IMR-90 (cell line): ENCODE results near the gene ANKH. TPM values are rescaled to one million over a fixed set of nuclear protein-coding genes. Genes with fewer than 3 reads are reported as not detected.

Source experiments
- ATAC-seq: fragments of 200-7000 bp; cut with Tn5 transposase; 2 replicates; pipeline ENCODE4 v1.9.1; 2020; ENCODE audit warnings: low read depth, mild to moderate bottlenecking, moderate library complexity
- BruUV-seq: library from RNA; stranded (reverse); fragments of 400-500 nt; replicated peaks from 2 replicates; lab custom pipeline; 2021; lab: Mats Ljungman, UMichigan
- CTCF ChIA-PET: fragments of 300-600 bp; formaldehyde crosslinking; extraction: SDS; loops from one replicate; lab custom pipeline; 2021; ENCODE audit warnings: antibody characterized with exemption; lab: Yijun Ruan, JAX
- POLR2A ChIA-PET: fragments of 300-600 bp; sonication (Branson Sonifier 250); formaldehyde crosslinking; loops from one replicate; lab custom pipeline; 2022; ENCODE audit warnings: antibody characterized with exemption; ENCODE audit not compliant: unreplicated experiment; lab: Charles Lee
- DNase-seq: peaks from one replicate; pipeline ENCODE4 v3.0.0; 2013
- H2AFZ ChIP-seq: replicated peaks from 2 replicates; pipeline ENCODE3; 2013; ENCODE audit warnings: low read length, mild to moderate bottlenecking; ENCODE audit not compliant: poor library complexity
- H2AK5ac ChIP-seq: 2 replicates; pipeline ENCODE4 v1.6.1; 2013; ENCODE audit warnings: low read depth, low read length, inconsistent platforms
- H2AK9ac ChIP-seq: replicated peaks from 2 replicates; pipeline ENCODE3; 2013; ENCODE audit warnings: mild to moderate bottlenecking, low read depth, low read length, moderate library complexity; ENCODE audit not compliant: poor library complexity
- H2BK120ac ChIP-seq: 2 replicates; pipeline ENCODE4 v1.6.1; 2013; ENCODE audit warnings: low read depth, low read length, inconsistent platforms
- H2BK15ac ChIP-seq: 3 replicates; pipeline ENCODE4 v1.6.1; 2013; ENCODE audit warnings: low read depth, low read length, inconsistent platforms
- H2BK20ac ChIP-seq: 2 replicates; pipeline ENCODE4 v1.6.1; 2013; ENCODE audit warnings: low read depth, mild to moderate bottlenecking, inconsistent platforms, low read length, moderate library complexity
- H2BK5ac ChIP-seq: 2 replicates; pipeline ENCODE4 v1.6.1; 2013; ENCODE audit warnings: mild to moderate bottlenecking, low read depth, low read length, inconsistent platforms; ENCODE audit not compliant: poor library complexity, severe bottlenecking
- H3K14ac ChIP-seq: replicated peaks from 2 replicates; pipeline ENCODE4 v1.6.1; 2013; ENCODE audit warnings: low read depth, low read length, inconsistent platforms
- H3K18ac ChIP-seq: 2 replicates; pipeline ENCODE4 v1.6.1; 2013; ENCODE audit warnings: low read depth, low read length, control low read depth
- H3K23ac ChIP-seq: 2 replicates; pipeline ENCODE4 v1.6.1; 2013; ENCODE audit warnings: low read depth, low read length, inconsistent platforms
- H3K27ac ChIP-seq: 2 replicates; pipeline ENCODE4 v1.5.1; 2013; ENCODE audit warnings: mild to moderate bottlenecking, control low read depth, low read length; ENCODE audit not compliant: insufficient read depth
- H3K27me3 ChIP-seq: 2 replicates; pipeline ENCODE4 v1.6.1; 2013; ENCODE audit warnings: low read length; ENCODE audit not compliant: control insufficient read depth, insufficient read depth
- H3K36me3 ChIP-seq: 2 replicates; pipeline ENCODE4 v1.6.1; 2013; ENCODE audit warnings: low read length, mixed read lengths; ENCODE audit not compliant: control insufficient read depth, insufficient read depth
- H3K4ac ChIP-seq: 2 replicates; pipeline ENCODE4 v1.6.1; 2013; ENCODE audit warnings: low read depth, low read length, inconsistent platforms
- H3K4me1 ChIP-seq: 2 replicates; pipeline ENCODE4 v1.6.1; 2013; ENCODE audit warnings: low read length, mixed read lengths; ENCODE audit not compliant: control insufficient read depth, insufficient read depth
- H3K4me2 ChIP-seq: 2 replicates; pipeline ENCODE4 v1.6.1; 2013; ENCODE audit warnings: low read depth, mild to moderate bottlenecking, control low read depth, low read length, moderate library complexity
- H3K4me3 ChIP-seq: 2 replicates; pipeline ENCODE4 v1.5.1; 2013; ENCODE audit warnings: low read depth, mild to moderate bottlenecking, control low read depth, low read length, moderate library complexity; ENCODE audit not compliant: insufficient read depth
- H3K56ac ChIP-seq: 2 replicates; pipeline ENCODE4 v1.6.1; 2013; ENCODE audit warnings: low read length, inconsistent platforms; ENCODE audit not compliant: insufficient read depth; ENCODE audit errors: extremely low read depth
- H3K79me1 ChIP-seq, 2 experiments: 2 replicates each; pipeline ENCODE4 v1.6.1; 2013; ENCODE audit warnings: low read length in 2 of 2, inconsistent platforms in 1 of 2, low read depth in 1 of 2
- H3K9ac ChIP-seq: 2 replicates; pipeline ENCODE4 v1.6.1; 2013; ENCODE audit warnings: low read depth, low read length, control low read depth
- H3K9me1 ChIP-seq: 2 replicates; pipeline ENCODE4 v1.6.1; 2013; ENCODE audit warnings: low read length, inconsistent platforms; ENCODE audit not compliant: insufficient read depth
- H3K9me3 ChIP-seq: 2 replicates; pipeline ENCODE4 v1.6.1; 2013; ENCODE audit warnings: low read length; ENCODE audit not compliant: control insufficient read depth, insufficient read depth
- H4K20me1 ChIP-seq: 2 replicates; pipeline ENCODE4 v1.6.1; 2013; ENCODE audit warnings: low read length, inconsistent platforms; ENCODE audit not compliant: insufficient read depth
- H4K5ac ChIP-seq: 2 replicates; pipeline ENCODE4 v1.6.1; 2013; ENCODE audit warnings: mild to moderate bottlenecking, low read depth, low read length, control low read depth
- H4K8ac ChIP-seq, 2 experiments: 2 replicates each; pipeline ENCODE4 v1.6.1; 2013; ENCODE audit warnings: low read depth in 2 of 2, low read length in 2 of 2, control low read depth in 1 of 2, inconsistent platforms in 1 of 2
- H4K91ac ChIP-seq: 2 replicates; pipeline ENCODE4 v1.6.1; 2013; ENCODE audit warnings: low read depth, low read length, inconsistent platforms; ENCODE audit not compliant: insufficient read depth
- CEBPB ChIP-seq: IDR thresholded peaks from 2 replicates; pipeline ENCODE4 v1.6.1; 2012; ENCODE audit warnings: low read depth, low read length, improper control_type of control experiment
- CHD1 ChIP-seq: IDR thresholded peaks from 2 replicates; pipeline ENCODE4 v1.6.1; 2012; ENCODE audit warnings: low read depth, low read length, improper control_type of control experiment
- FOS ChIP-seq: fragments of 150-350 bp; IDR thresholded peaks from 2 replicates; pipeline ENCODE4 v1.6.1; 2016; ENCODE audit warnings: low read depth, low read length
- MAFK ChIP-seq: IDR thresholded peaks from 2 replicates; pipeline ENCODE4 v1.6.1; 2012; ENCODE audit warnings: low read depth, low read length, improper control_type of control experiment
- SMC3 ChIP-seq: fragments of 150-350 bp; IDR thresholded peaks from 2 replicates; pipeline ENCODE4 v1.6.1; 2016; ENCODE audit warnings: low read depth, mild to moderate bottlenecking, antibody characterized with exemption, low read length, moderate library complexity
- WGBS, 2 experiments: methylation state at CpG; one replicate each; pipeline versions ENCODE4 v1.1.5 to v1.1.7; 2013; ENCODE audit warnings: missing lambda C conversion rate in 2 of 2; ENCODE audit not compliant: insufficient read length in 1 of 2; ENCODE audit errors: extremely low coverage in 2 of 2; 5-methylcytosine and 5-hydroxymethylcytosine counted together
- dilution Hi-C: fragments of 300-500 bp; cut with HindIII; formaldehyde crosslinking; loops from one replicate; pipeline ENCODE4 v1.14.3; 2018; ENCODE audit warnings: low sequenced_read_pairs; ENCODE audit not compliant: unreplicated experiment
- in situ Hi-C: fragments of 300-500 bp; cut with MboI; formaldehyde crosslinking; loops from 3 replicates; pipeline ENCODE4 v1.14.3; 2019; ENCODE audit warnings: low sequenced_read_pairs, inconsistent platforms, mixed read lengths
- intact Hi-C: fragments of 100-400 bp; cut with micrococcal nuclease; formaldehyde crosslinking; loops from 2 replicates; pipeline ENCODE4 v1.10.0; 2022
- polyA plus RNA-seq, 3 experiments: library from polyadenylated mRNA; depleted of rRNA; stranded (reverse); fragments of >200 nt; gene quantifications; 2 replicates each; pipeline ENCODE4 v1.2.3, GENCODE V29; 2012; ENCODE audit warnings: low replicate concordance in 1 of 3
- total RNA-seq: library from RNA; depleted of rRNA; stranded (reverse); fragments of >200 nt; gene quantifications from 2 replicates; pipeline ENCODE4 v1.2.3, GENCODE V29; 2012
- TF ChIP-seq, protein P1 (sequence below): conservative IDR thresholded peaks from 2 replicates; pipeline ENCODE4 v1.5.1; 2012; ENCODE audit warnings: mild to moderate bottlenecking, low read depth, low read length, improper control_type of control experiment

ANKH gene
- total and polyA plus RNA-seq, 2 of the 4 experiments (the other 2 are of a cell fraction), result 5.2 to 17.2 TPM

DNA sequence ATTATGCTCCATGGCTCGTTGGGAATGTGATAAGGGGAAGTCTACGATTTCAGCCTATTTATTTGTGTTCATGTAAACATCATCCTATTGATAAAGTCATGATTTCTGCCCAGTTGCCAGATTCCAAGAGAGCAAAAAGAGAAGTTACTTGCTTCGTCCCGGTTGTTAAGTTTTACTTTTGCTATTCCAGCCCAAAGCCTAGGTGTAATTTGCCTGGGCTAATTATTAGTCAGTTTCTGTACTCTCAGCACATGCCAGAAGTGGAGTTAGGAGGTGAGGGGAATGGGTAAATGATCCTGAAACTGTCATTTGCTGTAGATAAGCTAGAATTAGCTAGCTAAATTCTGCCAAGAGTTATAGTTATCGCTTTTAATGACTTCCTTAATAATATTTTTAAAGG is 4.5 kb upstream of the ANKH start:
- Histone ChIP-seq H3K36me3 (no peaks in the 10 kb centered on the region), H3K56ac (no peak overlapping the region)
- intact Hi-C loops, result no loop called here

More for the DNA sequence above, 4.5 kb upstream of the ANKH start:
- no peak overlapping the region for H3K14ac ChIP-seq
- H3K4me3 ChIP-seq, result no peak overlapping the region
- peaks cover 0 to 7% of the 10 kb centered on the region in 2 experiments; a peak in 3 of 4 replicates for H3K79me1 ChIP-seq
- DNase-seq (no peak), ATAC-seq (no peak)
- no peak overlapping the region for H3K18ac ChIP-seq
- H3K23ac ChIP-seq, result no peak overlapping the region
- H2BK5ac ChIP-seq, result no peak overlapping the region
- dilution Hi-C loops, result no loop called here
- no peak for TF ChIP-seq CHD1
- no peak for TF ChIP-seq SMC3
- TF ChIP-seq, protein P1, sequence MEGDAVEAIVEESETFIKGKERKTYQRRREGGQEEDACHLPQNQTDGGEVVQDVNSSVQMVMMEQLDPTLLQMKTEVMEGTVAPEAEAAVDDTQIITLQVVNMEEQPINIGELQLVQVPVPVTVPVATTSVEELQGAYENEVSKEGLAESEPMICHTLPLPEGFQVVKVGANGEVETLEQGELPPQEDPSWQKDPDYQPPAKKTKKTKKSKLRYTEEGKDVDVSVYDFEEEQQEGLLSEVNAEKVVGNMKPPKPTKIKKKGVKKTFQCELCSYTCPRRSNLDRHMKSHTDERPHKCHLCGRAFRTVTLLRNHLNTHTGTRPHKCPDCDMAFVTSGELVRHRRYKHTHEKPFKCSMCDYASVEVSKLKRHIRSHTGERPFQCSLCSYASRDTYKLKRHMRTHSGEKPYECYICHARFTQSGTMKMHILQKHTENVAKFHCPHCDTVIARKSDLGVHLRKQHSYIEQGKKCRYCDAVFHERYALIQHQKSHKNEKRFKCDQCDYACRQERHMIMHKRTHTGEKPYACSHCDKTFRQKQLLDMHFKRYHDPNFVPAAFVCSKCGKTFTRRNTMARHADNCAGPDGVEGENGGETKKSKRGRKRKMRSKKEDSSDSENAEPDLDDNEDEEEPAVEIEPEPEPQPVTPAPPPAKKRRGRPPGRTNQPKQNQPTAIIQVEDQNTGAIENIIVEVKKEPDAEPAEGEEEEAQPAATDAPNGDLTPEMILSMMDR, result no peak
- TF ChIP-seq FOS, result no peak
- no peak for TF ChIP-seq CEBPB
- TF ChIP-seq MAFK, result no peak
- no peak overlapping the region for H3K4me2 ChIP-seq
- WGBS, 2 experiments, result no CpG with 5 or more reads among the region's 5 CpGs
- no peak overlapping the region for H2BK120ac ChIP-seq
- H3K4ac ChIP-seq, result no peak overlapping the region
- H2AK5ac ChIP-seq, result no peak overlapping the region
- H3K9ac ChIP-seq, result no peak overlapping the region
- H3K27me3 ChIP-seq, result no peaks in the 10 kb centered on the region; the same call in 1 of the 2 replicates
- peaks cover 3% of the 10 kb centered on the region; the same call in 1 of the 2 replicates for H3K9me1 ChIP-seq
- peaks cover 4% of the 10 kb centered on the region for H3K4me1 ChIP-seq
- in situ Hi-C loops, result loop anchor here (10.0 kb wide), 1 partner anchor 129 kb away; no protein-coding TSS in a partner anchor
- BruUV-seq, result no TSS peak
- no peak overlapping the region for H2AK9ac ChIP-seq
- no peak overlapping the region for H2AFZ ChIP-seq
- no peak overlapping the region for H2BK15ac ChIP-seq
- ChIA-PET POLR2A (no interaction called here), CTCF (no interaction called here)
- no peak overlapping the region for H4K8ac ChIP-seq
- no peaks in the 10 kb centered on the region for H4K20me1 ChIP-seq
- no peak overlapping the region for H4K91ac ChIP-seq
- no peak overlapping the region for H4K5ac ChIP-seq
- H2BK20ac ChIP-seq, result no peak overlapping the region
- no peaks in the 10 kb centered on the region for H3K9me3 ChIP-seq
- no peak overlapping the region for H3K27ac ChIP-seq
